ENCODE results near the gene MDFI.

The MDFI gene

DNA sequence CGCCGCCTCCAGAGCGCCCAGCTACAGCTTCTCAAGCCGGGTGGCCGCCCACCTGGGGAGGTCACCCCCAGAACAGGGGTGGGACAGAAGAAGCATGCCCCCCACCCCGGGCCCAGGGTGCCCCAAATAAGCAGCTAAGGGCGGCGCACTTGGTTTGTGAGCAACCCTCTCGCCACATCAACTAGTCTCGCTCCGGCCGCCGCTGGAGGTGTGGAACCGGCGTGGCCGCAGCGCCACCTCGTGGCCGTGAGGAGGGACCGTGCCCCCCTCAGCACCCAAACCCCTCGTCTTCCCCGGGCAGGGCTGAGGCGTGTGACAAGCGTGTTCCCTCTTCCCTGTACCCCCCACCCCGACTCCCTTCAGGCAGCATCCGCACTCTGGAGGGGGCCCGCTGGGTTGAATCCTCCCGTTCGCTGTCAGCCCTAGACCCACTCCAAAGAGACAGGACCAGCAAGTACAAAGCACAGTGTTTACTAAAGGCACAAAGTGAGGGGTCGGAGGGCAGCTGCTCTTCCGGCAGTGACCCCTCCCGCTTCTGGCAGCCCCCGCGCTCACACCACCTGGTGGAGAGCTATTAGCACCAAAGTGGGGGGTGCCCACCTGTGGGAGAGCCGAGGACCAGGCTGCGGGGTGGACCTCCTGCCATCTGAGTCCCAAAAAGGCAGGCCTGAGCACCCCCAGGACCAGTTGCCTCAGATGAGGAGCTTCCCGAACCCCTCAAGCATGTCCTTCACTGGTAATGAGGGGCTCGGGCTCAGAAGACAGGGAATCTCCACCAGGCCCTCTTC, 45.4 kb downstream of the MDFI start:
- in situ Hi-C loops (cut with MboI; ENCODE audit: low sequenced_read_pairs): no loop called here

DNA sequence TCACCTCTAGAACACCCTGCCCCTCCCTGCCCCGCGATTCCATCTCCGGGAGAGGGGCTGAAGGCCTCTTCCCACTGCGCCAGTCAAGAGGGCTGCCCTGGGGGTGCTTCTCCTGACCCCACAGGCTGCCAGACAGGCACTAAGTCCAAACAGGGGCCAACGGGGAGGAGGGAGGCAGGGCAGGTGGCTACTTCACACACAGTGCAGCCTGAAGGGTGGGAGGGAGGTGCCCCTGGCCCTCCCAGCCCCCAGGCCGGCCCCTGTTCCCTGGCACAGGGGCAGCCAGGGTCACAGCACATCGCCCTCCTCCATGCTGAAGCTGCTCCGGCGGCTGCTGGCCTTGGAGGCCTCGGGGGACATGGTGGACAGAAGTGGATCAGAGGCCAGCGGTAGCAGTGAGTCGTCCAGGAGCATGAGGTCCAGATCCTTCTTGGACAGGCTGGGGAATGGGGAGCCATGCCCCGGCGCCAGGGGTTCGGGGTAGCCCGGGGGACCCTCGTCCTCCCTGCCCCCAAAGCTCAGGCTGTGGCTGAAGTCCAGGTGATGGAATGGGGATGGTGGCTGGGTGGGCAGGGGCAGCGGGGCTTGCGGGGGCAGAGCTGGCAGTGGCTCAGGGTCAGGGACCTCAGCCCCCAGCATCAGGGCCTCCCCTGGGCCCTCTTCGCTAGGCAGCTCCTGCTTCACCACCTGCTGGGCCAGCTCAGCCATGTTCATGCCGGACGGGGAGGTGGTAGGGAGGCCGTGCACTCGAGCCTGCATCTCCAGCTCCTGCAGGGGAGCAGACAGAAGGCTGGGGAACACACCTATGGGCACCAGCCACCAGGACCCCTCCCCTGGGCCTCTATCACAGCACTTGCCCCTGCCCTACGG, 46.3 kb downstream of the MDFI start:
- in situ Hi-C loops (cut with MboI; ENCODE audit: low sequenced_read_pairs): no loop called here

DNA sequence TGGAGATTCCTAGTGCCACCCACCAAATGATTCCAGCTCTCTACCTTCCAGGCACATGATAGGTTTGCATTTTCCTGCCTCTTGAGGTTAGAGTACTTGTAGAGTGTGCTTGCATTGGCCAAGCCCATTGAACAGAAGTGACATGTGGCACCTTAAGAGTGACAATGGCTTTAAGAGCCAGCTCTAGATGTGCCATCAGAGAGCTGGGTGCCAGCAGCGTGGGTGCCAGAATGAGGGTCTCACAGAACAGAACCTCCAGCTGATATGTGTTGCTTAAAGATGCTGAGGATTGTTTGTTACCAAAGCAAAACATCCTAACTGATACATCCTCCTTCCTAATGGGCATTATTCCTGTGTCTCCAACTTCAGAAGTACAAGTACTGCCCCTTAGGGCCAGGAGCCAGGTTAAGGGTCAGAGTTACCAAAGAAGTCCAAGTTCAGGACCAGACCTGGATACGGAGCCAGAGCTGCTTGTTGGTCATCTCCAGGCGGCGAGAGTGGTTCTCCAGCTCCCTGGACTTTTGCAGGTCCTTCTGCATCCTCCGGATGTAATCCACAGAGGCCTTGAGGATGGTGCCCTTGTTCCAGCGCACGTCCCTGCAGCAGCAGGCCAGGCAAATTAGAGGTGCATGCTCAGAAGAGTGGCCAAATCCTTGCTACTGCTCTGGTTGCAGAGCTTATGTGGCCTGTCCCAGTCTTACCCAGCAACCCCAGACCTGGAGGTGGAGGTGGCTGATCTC, 47.5 kb downstream of the MDFI start:
- in situ Hi-C loops (cut with MboI; ENCODE audit: low sequenced_read_pairs): no loop called here

DNA sequence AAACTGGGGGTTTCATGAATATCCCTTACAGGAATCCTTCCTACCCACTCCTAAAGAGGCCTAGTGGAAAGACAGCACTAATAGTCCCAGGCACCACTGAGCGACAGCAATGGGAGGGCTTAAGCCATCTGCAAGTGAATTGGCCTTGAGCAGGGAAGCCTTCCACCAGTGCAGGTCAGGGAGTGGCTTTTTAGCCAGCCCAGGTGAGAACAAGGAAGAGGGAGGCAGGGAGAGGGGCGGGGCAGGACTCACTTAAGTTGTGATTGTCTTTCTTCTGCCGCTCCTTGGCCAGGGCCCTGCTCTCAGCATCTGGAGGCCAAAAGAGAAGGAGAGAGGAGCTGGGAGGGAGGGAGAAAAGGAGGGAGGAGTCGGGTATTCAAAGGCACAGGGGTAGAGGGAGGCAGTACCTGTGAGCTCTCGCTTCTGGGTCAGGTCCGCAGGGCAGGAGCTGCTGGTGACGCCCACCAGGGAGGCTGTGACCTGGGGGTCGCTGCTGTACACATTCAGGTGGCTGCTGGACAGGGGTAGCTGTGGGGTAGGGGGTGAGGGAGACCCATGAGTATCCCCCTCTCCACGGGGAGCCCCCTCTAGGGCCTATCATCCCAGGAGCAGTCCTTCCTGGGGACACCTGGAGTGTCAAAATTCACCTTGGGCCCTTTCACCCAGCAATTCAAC, 49.4 kb downstream of the MDFI start:
- in situ Hi-C loops (cut with MboI; ENCODE audit: low sequenced_read_pairs): no loop called here

DNA sequence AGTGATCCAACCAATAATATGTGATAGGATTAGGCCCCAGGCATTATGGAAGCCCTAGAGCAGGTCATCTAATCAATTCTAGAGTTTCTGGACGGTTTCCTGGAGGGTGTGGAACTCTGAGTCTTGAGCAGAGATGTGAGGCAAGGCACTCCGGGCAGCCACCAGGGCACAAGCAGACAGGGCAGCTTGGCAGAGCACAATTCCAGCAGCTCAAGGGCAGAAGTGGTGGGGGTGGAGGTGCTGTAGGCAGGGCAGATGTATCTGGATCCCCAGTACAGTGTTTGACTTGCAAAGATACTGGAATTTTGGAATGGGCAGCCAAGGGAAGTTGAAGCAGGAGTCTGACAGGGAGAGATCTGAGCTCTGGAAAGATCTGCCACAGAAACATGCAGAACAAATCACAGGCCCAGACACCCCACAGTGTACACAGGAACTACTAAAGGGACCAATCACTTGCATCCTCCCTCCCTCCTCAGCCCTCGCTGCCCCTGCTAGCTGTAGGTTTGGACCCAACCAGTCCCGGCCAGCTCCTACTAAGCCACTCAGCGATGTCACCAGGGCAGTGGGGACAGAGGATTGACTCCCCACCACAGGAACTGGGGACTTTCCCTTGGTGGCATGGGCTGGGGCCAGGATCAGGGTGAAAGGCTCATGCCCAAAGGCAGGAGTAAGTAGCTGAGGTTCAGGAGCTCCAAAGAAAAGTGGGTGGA, 50.1 kb downstream of the MDFI start:
- in situ Hi-C loops (cut with MboI; ENCODE audit: low sequenced_read_pairs): no loop called here

DNA sequence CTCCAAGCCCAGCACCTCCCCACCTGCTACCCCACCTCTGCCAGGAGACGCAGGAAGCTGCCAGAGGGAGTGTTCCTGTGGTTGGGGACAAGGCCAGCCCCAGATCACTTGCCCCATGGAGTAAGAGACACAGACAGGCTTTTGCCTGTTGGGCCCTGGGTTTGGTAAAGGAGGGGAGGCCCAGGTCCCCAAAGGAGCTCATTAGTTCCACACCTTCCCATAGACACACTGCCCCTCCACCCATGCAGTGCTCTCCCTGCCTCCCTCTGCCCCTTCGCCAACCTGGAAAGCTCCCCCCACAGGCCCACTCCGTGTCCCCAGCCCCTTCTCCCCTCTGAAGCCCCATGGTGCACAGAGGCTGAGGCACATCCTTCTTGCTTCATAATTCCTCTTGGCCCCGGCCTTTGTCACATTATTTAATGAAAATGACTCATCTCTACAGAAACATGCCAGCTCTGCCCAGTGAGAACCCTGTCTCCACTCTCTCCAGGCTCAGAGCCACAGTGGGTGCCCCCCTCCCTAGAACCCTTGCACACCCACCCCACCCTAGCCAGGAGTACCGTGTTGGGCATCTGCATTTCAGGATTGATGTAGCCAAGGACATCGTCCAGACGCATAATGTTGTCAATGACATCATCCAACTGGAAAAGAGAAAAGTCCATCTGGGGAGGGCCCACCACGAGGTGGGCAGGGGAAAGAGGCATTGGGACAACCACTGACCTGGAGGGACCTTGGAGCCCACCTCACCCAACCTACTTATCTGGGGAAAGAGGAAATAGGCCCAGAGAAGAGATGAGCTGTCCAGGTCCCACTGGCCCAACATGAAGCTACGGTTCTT, 51.1 kb downstream of the MDFI start:
- in situ Hi-C loops (cut with MboI; ENCODE audit: low sequenced_read_pairs): no loop called here

DNA sequence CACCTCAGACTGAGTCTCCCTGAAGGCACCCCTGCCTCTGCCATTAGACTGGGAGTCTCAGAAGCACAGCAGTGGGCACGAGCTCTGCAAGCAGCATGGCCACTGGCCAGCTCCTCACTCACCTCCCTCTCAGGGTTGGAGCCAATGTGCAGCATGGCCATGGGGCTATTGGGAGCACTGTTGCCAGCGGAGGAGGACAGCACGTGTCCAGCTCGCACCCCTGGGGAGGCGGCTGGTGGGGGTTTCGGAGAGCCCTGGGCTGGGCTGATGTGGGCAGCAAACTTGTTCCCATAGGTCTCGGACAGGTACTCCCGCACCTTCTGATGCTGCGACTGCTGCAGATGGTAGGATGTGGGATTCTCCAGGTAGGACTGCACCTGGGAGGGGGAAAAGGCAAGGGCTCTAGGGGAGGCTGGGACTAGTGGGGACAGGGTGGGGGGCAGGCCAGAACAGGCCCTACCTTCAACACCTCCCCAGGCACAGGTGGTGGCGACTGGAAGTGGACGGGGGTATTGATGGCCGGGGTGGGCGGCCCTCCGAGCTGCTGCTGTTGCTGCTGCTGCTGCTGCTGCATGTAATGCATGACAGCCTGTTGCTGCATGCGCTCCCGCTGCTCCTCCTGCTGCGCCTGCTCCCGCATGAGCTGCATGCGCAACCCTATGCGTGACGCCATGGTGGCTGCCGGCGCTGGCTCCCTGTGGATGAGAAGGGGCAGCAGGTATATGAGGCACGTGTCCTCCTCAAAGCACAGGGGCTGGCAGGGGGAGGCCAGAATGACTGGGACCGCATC, 52.5 kb downstream of the MDFI start:
- in situ Hi-C loops (cut with MboI; ENCODE audit: low sequenced_read_pairs): no loop called here

DNA sequence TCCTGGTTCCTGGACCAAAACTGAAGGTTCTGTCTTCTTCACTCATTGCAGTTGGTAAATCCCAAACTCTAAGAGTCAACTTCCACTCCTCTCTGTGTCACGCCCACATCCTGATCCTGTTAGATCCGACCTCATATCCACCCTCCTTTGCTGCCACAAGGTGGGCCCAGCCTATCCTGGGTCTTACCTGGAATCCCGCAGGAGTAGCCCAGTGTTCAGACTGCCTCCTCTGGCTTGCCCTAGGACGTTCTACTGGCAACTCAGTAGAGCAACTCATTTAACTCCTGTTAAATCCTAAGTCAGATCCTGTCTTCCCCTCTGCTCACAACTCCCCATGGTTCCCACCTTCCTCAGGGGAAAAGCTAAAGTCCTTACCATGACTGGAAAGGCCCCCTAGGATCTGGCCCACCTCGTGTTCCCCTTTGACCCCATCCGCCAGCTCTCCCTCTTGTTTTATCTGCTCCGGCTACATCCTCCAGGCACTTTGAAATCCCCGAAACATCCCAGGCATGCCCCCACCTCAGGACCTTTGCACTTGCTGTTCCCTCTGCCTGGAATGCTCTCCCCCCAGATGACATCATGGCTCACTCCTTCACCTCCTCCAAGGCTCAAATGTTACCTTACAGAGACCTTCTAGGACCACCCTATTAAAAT, 53.3 kb downstream of the MDFI start:
- in situ Hi-C loops (cut with MboI; ENCODE audit: low sequenced_read_pairs): no loop called here

DNA sequence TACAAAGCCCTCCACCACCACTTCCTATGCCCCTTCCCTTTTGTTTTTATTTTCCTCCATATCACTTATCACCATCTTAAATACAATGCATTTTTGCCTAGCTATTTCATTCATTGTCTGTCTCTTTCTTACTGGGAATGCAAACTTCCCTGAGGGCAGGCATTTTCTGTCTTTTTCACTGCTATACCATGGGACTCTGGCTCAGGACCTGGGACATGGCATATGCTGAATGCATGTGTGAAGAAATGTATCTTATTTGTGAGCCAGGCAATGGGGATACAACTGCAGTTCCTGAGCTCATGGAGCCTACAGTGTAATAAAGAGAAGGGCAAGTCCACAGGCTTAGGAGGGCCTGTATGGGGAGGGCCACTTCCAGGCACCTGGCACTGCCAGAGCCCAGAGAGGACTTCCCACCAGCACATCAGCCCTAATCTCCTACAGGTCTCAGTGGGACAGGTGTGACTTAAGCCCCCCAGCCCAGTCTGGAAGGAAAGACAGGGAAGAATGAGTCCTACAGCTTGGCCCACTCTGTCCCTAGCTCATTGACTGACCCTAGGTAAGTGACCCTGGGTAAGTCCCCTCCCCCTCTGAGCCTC, 53.9 kb downstream of the MDFI start:
- in situ Hi-C loops (cut with MboI; ENCODE audit: low sequenced_read_pairs): no loop called here

DNA sequence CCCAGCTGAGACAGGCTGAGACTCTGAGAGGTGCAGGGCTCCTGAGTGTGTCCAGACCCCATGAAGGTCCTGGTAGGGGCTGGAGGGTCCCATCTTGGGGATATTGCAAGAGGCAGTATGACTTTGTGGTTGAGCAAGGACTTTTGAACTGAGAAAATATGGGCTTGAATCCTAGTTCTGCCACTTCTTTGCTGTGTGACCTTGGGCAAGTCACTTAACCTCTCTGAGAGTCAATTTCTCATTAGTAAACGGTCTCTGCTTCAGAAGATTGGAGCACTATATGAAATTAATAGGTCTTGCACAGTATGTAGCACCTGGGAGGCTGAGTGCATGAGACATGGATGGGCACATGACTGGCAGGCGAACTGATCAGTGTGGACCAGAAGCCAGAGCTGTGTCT, 54.5 kb downstream of the MDFI start:
- in situ Hi-C loops (cut with MboI; ENCODE audit: low sequenced_read_pairs): no loop called here

DNA sequence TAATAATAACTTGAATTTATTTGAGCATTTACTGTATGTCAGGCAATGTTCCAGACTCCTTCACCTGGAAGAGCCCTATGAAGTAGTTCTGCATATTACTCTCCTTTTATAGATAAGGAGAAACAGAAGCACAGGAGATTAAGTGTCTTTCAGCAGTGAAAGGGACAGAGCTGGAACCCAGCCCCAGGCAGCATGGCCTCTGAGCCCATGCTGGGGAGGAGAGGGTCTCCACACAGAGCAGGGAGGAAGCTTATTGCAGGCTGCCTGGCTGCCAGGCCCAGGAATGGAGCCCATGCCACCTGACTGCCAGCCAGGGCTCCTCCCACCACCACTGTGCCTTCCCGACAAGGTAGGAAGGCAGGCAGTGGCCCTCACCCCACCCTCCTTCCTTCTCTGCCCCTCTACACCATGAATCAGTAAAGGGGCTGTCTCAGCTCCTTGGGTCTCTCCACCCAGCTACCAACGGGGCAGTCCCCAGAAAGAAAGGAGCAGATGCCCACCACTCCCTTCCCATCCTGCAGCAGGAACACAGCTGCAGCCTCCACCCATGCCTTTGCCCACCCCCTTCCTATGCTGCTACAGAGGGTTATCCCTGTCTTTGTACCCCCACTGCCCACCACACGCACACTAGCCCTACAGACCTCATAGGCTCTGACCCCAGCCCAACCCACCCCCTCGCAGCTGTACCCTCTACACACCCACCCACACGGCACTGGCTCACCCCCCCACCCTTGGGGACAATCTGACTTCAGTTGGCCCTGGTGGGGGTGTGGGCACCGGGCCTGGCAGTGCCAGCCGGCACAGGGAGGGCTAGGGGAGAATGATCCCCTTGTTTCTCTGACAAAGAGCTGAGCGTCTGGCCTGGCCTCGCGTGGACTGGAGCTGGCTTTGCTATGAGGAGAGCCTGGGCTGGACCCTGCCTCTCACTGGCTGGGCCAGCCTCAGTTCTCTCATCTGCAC, 55.3 kb downstream of the MDFI start:
- in situ Hi-C loops (cut with MboI; ENCODE audit: low sequenced_read_pairs): no loop called here

DNA sequence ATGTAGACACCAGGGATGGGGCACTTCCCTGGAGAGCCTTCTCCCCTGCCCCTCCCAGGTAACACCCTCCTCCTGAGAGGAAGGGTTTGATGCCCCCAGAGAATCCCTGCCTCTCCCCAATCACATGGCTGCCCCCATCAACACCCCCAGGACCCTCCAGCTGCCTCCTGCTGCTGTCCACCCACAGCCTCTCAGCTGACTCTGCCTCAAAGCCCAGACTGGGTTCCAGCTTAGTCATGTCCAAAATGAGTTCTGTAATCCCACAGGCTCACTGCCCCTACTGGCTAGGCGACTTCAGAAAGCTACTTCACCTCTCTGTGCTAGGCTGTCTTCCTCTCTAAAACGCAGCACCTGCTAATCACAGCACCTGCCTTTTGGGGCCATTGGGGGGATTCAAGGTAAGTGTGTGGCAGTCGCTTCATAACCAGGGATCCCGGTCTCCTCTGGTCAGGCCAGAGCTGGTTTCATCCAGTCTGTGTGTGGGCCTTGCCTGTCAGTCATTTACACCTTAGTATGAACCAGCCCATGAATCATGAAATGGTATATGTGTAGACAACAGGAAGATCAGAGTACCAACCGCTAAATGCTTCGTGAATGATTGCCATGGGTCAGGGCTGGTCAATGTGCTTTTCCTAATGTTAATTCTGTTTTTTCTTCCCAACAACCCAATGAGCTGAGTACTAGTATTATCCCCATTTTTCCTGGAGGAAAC, 56.7 kb downstream of the MDFI start:
- in situ Hi-C loops (cut with MboI; ENCODE audit: low sequenced_read_pairs): no loop called here

DNA sequence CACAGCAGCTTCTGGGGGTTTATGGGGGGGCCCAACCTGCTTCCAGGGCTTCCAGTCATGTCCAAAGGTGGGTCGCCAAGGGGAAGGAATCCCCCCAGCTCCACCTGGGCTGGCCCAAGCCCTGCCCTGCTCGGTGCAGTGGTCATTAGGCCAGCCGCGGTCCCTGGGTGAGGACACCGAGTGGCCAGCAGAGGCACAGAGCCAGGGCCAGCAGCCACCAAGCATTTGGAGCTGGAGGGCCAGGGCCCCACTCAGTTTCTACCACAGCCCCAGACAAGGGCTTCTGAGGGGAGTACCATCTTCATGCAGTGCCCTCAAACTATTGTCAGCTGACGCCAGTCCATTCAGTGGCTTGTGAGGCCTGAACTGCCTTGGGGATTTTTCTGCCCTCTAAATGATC, 57.6 kb downstream of the MDFI start:
- in situ Hi-C loops (cut with MboI; ENCODE audit: low sequenced_read_pairs): no loop called here

DNA sequence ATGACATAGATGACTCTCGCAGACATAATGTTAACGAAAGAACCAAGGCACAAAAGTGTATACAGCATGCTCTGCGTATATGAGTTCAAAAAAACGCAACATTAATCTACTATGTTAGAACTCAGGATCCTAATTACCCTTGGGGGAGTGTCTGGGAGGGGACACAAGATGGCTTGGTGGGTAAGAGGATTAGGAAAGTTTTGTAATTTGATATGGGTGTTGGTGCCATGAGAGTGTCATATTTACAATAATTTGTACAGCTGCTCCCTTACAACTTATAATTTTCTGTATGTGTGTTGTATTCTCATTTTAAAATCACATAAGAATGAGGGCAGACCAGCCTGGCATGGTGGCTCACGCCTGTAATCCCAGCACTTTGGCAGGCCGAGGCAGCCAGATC, 58.5 kb downstream of the MDFI start:
- in situ Hi-C loops (cut with MboI; ENCODE audit: low sequenced_read_pairs): no loop called here

DNA sequence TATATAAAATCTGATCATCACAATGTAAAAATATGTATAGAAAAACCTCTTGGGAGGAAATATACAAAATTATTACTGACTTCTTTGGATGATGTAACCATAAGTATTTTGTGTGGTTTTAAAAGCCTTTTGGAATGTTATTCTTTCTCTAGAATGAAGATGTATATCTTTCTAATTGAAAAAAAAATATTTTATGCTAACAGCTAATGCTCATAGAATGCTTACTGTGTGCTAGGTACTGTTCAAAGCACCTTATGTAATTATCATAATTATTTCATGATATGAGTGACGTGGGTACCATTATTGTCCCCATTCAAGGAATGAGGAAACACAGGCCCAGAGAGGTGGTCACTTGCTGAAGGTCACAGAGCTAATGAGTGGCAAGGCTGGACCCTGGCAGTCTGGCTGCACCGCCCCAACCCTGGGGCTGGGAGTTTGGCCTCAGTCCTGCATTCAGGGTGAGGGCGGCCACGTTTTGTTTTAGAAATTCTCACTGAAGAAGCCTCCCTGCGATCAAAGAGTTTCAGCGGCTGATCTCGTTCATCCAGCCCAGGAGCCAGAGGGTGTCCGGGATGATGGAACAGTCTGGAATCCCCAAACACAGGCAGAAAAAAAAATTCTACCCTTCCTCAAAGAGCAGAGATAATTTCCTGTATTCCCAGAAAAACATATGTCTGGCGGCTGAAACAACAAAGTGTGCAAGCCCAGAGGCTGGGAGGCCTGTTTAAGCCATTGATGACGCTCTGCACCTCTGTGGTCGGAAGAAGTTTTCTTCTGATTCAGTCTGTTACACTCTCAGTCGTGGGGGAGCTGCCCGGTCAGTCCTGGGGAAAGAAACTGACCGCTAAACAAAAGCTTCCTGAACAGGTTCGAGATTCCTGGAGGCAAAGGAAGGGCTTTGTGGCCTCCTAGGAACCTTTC, 59.9 kb downstream of the MDFI start:
- in situ Hi-C loops (cut with MboI; ENCODE audit: low sequenced_read_pairs): no loop called here
